ENCODE results near the gene TP53BP1.
A peak's percentile ranks its signal among the peaks of the same experiment; 100 is the strongest.
"Not testable (repeated sequence)": the region's sequence is repeated elsewhere in the genome, so short reads cannot be mapped to it uniquely, and the experiment has no call there.

Gene TP53BP1

DNA sequence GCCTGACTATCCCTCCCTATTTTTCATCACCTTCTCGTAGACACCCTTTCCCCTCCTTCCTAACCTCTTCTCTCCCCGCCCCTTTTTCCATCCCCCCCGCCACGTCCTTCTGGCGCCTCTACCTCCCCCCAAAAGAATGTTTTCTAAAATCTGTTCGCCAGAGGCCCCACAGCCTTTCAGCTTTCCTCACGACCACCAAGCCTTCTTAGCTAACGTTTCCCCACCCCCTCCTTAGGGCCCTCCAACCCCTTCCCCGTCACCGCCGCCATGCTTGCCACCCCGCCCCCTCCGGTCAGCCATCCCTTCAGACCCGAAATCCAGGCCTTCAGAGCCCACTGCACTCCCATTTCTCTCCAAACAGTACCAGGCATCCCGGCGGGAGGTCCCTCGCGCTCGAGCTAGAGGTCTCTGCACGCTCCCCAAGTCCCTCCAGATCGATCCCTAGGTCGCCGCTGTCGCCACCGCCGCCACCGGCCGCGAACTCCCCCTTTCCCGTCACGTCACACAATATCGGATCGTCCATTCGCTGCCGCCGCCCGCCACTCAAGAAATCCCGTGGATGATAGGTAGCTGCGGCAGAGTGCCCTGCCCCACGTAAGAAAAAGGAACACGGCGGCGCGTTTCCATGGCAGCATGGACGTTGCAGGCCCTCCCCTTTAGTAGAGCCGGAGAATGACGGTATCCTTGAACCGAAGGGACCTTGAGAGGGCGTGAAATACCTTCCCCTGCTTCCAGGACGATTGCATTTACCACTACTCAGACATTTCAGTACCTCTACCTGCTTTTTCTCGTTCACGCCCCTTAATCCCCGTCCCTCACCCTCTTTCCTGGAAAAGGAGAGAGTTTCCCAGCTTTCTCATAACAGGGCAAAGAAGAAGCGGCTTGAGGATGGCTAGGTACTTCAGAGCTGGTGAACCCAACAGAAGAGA, at the start of gene TP53BP1:
TSS of gene TP53BP1 (minus strand) at position 484 of the 929 bp plus-strand sequence. CDS start at position 371, 113 bp downstream.
- DNase-seq: peak; percentile 89

- no peak for DNase-seq
Observed at GRCh38 chr15:43541785-43542184, 48.8 kb upstream of the TP53BP1 start.

DNA sequence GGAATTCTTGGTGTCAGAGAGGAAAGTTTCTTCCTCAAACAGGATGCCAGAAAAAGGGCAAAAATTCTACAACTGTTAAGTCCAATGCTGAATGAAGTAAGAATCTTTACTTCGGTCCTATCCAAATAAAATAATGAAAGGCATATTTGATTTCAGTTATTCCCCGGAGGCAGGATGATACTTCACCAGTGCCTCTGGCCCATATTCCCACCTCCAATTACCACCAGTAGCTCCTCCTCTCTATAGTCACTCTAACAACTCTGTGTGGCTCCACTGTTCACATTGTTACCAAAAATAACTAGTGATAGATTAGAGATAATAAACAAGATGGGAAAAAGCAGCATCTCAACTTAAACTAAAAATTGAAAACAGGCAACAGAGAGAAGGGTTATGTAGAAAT, 45.1 kb upstream of the TP53BP1 start:
- no peak for DNase-seq

- DNase-seq: no peak
Observed at GRCh38 chr15:43534897-43535296, 41.9 kb upstream of the TP53BP1 start.

DNA sequence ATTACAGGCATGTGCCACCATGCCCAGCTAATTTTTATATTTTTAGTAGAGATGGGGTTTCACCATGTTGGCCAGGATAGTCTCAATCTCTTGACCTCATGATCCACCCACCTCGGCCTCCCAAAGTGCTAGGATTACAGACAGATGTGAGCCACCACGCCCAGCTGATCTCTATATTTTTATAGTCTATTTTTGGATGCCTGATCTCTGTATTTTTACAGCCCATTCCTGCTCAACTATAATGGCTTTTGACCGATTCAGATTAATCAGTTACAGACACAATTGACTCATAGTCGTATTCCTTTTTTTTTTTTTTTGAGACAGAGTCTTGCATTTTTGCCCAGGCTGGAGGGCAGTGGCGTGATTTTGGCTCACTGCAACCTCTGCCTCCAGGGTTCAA, 39.9 kb upstream of the TP53BP1 start:
- DNase-seq: not testable (repeated sequence)

DNA sequence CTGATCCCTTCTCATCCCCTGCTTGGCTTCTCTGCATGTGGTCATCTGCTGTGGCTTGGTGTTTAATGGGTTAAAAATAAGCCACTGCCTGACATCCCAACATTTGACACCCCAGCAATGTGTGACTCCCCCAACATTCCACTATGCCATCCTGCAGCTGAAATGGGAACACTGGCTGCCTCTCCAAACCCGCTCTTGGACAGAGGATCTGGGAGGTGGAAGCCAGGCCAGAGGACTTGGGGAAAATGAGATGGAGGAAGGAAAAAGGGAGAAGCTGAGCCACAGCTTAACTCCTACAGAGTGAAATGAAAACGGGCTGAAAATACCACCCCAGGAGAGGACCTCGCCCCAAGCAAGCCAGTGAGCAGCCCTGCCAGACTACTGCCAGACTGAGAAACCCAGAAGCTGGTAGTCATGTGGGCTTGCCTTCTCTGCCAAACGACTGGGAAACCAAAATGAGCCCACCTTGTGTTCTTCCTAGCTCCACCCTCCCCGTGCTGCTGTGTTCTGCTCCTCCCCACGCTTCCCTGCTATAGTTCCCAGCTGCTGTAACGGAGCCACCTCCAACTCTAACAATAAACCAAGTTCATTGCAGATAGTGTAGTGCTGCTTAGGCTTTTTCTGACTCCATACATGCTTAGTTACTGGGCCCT, 38.2 kb upstream of the TP53BP1 start:
- DNase-seq: no peak

GRCh38 chr15:43529587-43530345, 36.8 kb upstream of the TP53BP1 start:
- DNase-seq: no peak

GRCh38 chr15:43529141-43529540, 36.2 kb upstream of the TP53BP1 start:
- no peak for DNase-seq

DNA sequence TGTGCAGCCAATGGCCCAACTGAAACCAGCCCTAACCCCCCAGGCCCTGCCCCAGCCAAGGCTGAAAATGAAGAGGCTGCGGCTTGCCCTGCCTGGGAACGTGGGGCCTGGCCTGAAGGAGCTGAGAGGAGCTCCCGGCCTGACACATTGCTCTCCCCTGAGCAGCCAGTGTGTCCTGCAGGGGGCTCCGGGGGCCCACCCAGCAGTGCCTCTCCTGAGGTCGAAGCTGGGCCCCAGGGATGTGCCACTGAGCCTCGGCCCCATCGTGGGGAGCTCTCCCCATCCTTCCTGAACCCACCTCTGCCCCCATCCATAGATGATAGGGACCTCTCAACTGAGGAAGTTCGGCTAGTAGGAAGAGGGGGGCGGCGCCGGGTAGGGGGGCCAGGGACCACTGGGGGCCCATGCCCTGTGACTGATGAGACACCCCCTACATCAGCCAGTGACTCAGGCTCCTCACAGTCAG, 35.6 kb upstream of the TP53BP1 start:
- DNase-seq: no peak

DNA sequence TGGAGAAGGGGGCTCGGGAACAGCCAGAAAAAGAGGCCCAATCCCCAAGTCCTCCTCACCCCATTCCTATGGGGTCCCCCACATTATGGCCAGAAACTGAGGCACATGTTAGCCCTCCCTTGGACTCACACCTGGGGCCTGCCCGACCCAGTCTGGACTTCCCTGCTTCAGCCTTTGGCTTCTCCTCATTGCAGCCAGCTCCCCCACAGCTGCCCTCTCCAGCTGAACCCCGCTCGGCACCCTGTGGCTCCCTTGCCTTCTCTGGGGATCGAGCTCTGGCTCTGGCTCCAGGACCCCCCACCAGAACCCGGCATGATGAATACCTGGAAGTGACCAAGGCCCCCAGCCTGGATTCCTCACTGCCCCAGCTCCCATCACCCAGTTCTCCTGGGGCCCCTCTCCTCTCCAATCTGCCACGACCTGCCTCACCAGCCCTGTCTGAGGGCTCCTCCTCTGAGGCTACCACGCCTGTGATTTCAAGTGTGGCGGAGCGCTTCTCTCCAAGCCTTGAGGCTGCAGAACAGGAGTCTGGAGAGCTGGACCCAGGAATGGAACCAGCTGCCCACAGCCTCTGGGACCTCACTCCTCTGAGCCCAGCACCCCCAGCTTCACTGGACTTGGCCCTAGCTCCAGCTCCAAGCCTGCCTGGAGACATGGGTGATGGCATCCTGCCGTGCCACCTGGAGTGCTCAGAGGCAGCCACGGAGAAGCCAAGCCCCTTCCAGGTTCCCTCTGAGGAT, 35.0 kb upstream of the TP53BP1 start:
- no peak for DNase-seq

- DNase-seq: no peak
Observed at GRCh38 chr15:43527016-43527801, 34.3 kb upstream of the TP53BP1 start.

DNA sequence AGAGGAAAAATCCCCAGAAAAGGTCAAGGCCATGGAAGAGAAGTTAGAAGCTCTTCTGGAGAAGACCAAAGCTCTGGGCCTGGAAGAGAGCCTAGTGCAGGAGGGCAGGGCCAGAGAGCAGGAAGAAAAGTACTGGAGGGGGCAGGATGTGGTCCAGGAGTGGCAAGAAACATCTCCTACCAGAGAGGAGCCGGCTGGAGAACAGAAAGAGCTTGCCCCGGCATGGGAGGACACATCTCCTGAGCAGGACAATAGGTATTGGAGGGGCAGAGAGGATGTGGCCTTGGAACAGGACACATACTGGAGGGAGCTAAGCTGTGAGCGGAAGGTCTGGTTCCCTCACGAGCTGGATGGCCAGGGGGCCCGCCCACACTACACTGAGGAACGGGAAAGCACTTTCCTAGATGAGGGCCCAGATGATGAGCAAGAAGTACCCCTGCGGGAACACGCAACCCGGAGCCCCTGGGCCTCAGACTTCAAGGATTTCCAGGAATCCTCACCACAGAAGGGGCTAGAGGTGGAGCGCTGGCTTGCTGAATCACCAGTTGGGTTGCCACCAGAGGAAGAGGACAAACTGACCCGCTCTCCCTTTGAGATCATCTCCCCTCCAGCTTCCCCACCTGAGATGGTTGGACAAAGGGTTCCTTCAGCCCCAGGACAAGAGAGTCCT, 33.4 kb upstream of the TP53BP1 start:
- DNase-seq: no peak

GRCh38 chr15:43525131-43525530, 32.2 kb upstream of the TP53BP1 start:
- no peak for DNase-seq

- no peak for DNase-seq
Observed at GRCh38 chr15:43524254-43524845, 31.4 kb upstream of the TP53BP1 start.

DNA sequence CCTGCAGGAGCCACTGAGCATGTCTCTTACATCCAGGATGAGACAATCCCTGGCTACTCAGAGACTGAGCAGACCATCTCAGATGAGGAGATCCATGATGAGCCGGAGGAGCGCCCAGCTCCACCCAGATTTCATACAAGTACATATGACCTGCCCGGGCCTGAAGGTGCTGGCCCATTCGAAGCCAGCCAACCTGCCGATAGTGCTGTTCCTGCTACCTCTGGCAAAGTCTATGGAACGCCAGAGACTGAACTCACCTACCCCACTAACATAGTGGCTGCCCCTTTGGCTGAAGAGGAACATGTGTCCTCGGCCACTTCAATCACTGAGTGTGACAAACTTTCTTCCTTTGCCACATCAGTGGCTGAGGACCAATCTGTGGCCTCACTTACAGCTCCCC, 30.7 kb upstream of the TP53BP1 start:
- DNase-seq: no peak

GRCh38 chr15:43522247-43522646, 29.3 kb upstream of the TP53BP1 start:
- DNase-seq: no peak

- DNase-seq: no peak
Observed at GRCh38 chr15:43521419-43521818, 28.5 kb upstream of the TP53BP1 start.

- no peak for DNase-seq
Observed at GRCh38 chr15:43520138-43520537, 27.2 kb upstream of the TP53BP1 start.

- DNase-seq: no peak
Observed at GRCh38 chr15:43519196-43519595, 26.2 kb upstream of the TP53BP1 start.

DNA sequence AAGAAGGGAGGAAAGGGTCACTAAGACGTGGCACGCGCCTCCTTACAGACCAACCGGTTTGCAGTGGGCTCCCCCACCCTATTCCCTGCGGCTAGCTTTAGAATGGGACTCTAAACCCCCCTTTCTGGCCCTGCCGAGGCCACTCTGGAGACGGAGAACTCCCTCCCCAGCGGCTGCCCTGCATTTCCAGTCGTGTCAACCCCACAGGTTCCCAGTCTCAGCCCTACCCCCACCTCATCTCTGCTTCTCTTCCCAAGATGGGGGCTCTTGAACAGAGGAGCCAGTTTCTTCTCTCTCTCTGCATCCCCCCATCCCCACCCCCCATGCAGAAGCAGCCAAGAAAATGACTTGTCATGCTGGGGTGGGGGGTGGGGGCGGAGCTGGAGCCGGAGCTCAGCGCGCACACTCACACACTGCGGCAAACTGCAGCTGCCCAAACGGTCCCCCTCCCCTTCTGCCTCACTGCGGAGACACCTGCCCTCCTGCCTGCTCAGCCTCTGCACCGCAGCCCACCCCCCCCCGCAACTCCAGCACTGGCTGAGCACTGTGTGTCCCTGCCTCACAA, 25.3 kb upstream of the TP53BP1 start:
- DNase-seq: peak; percentile 67
